Measurements from ENCODE around the gene SCN2A.

DNA sequence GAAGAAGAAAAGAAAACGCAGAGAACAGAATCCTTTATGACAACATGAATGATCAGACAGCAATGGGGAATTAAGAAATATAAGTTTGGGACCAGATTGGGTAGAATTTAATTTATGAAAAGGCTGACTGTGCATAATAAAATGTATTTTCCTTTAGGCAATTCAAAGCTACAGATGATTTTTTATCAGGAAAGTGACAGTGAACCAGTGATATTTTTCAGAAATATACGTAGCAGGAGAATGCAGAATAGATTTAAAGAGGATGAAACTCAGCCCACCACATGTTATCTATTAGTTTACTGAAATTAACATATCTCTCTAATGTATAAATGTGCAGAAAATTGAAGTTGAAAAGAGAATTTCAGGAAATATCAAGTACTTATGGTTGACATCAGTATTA is 110.0 kb downstream of the SCN2A start:
- TF ChIP-seq CTCF (IDR thresholded peaks at IDR 0.05; ENCODE audit: extremely low read depth in 1 of 2, insufficient read depth in 1 of 2, low read depth in 1 of 2, low read length in 2 of 2) = no peak
- TF ChIP-seq FOS (IDR thresholded peaks at IDR 0.05; ENCODE audit: borderline replicate concordance, insufficient read depth, low read length) = no peak
- TF ChIP-seq POLR2A (IDR thresholded peaks at IDR 0.05; ENCODE audit: low read depth, low read length) = no peak
